ENCODE data around the gene EYS.
"Not testable (repeated sequence)": the region's sequence is repeated elsewhere in the genome, so short reads cannot be mapped to it uniquely, and the experiment has no call there.

The EYS gene

DNA sequence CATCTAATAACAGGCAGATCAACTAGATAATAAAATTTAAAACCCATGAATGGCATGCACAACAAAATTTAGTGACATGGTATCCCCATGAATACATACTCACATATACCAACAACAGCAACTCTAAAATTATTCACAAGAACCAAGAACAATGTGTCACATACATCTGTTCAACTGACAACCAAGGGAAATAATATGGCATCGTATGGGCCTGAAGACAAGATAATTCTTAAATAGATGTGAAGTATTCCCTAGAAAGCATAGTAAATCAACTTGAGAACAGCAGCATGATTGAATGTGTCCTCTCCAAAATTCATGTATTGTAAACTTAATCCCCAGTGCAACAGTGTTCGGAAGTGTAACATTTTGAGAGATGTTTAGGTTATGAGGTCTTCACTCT lies 635.5 kb downstream of the EYS start:
- DNase-seq, result no peak

DNA sequence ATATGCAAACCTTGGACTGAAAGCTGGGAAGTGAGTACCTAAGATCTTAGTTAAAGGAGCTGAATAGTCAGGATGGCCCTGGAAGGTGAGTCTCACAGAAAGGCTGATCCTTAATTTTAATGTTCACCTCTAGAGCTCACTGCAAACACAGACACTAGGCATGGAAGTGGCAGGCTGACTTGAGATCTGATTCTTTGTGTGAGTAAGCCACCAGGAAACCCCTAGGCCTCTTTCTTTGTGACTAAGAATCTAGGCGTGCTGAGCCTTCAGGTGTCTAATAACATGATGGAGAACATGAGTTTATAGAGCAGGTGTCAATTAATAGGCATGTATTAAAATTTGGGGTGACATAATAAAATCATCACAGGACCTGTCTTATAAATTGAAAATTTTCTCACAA lies 642.2 kb downstream of the EYS start:
- no peak for DNase-seq

DNA sequence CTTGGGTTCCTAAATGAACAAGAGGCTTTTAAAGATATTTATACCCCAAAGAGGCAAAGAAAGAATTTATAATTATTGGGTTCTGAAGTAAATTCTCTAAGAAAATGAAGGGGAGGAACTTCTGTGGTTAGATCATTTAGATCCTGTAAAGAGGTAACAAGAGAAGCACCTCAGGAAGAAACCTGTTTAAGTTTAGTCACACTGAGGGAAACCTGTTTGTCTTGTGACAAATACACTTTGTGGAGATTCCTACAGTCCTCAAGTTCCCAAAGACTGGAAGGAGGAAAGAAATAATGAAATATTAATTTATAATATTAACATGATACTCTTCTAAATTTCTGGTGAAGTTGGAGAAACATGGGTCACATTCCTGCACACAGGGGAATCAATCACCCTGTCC lies 647.5 kb downstream of the EYS start:
- no peak for DNase-seq

DNA sequence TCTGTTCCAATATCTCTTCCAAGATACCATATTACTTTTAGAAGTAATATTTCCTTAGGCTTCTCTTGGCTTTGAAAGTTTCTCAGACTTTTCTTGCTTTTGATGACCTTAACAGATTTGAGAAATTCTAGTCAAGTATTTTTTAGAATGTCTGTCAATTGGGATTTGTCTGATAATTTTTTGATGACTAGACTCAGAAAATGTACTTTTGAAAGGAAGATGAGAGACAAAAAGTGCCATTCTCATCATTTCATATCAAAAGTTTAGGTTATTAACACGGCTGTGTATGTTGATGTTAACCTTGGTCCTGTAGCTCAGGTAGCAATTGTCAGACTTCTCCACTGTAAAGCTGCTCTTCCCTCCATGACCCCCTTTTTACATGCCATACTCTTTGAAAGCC lies 651.5 kb downstream of the EYS start:
- DNase-seq, result no peak

DNA sequence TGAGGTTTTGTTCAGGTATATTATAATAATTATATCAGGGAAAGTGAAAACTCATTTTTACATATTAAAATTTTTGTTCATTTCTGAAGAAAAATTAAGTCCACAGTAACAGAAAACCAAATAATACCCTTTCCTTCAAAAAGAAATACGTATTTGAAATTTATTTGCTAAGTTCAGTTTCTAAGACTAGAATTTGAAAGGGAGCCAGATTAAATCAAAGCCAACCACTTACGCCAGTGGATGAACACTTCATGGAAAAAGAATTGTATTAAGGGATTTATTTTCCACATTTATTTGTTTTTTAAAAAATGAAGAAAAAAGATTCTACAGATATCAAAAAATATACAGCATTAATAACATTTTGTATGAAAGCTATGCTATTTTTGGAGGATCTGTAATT lies 654.4 kb downstream of the EYS start:
- no peak for DNase-seq

DNA sequence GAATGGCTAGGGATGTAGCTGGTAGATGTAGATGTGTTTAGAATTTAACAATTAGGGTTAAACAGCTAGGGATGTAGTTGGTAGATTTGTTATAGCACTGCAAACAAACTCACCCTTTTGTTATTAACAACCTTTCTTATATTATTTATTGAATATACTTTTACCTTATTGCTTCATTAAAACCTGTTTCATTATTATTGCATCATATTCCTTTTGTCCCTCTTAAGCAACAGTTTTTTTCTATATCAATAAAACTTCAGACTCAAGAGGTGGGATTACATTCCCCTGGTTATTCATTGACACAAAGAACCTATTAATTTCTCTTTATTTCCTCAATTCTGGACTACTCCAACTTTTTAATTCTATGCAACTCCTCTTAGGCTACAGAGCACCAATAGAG lies 661.2 kb downstream of the EYS start:
- no peak for DNase-seq

DNA sequence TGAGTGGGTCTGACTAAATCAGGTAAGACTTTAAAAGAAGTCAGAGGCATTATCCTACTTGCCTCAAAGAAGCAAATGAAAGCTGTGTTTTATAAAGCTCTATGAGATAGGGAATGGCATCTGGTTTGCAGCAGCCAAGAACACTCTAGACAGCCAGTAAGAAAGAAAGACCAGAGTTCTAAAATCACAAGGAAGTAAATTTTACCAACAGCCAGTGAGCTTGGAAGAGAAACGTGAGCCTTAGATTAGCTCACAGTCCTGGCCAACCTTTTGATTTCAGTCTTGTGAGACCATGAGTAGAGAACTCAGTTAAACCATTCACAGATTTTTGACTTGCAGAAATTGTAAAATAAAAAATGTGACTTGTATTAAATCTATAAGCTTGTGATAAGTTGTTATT lies 693.0 kb downstream of the EYS start:
- DNase-seq, result no peak

DNA sequence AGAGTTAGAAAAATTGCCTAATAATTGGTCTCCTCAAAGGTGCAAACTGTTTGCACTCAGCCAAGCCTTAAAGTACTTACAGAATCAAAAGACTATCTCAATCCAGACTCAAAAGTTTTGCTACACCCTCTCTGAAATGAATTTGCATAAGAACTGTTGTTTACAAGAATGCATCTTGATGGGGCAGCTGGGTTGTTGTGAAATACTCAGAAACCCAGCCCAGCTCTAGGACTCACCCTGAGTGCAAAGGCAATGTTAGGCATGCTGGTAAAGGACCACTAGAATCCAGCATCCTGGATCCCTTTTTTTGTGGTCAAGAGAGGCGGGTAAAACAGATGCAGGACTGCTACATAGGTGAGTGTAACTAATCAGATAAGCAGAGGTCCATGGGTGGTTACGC lies 700.2 kb downstream of the EYS start:
- DNase-seq, result no peak

DNA sequence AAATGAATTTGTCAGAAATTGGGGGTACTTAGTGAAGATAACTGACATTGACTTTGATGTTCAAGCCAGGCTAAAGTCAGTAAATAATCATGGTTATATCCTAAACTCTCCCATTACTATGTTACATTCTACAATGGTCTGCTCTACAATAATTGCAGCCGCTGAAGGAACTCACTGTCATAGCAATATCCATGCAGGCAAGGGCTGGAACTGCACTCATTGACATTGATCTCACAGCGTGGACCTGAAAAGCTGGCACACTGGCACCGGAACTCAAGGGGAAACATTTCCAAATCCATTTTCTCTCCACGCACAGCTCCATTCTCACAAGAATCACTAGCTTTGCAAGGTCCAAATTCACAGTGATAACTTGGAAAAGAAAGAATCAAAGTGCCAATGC lies 702.7 kb downstream of the EYS start:
- DNase-seq, result no peak

DNA sequence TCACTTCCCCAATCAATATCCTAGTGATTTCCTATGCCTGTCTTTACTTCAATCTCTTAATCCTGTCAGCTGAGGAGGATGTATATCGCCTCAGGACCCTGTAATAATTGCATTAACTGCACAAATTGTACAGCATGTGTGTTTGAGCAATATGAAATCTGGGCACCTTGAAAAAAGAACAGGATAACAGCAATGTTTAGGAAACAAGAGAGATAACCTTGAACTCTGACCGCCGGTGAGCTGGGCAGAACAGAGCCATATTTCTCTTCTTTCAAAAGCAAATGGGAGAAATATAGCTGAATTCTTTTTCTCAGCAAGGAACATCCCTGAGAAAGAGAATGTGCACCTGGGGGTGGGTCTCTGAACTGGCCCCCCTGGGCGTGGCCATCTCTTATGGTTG lies 704.1 kb downstream of the EYS start:
- not testable (repeated sequence) for DNase-seq

DNA sequence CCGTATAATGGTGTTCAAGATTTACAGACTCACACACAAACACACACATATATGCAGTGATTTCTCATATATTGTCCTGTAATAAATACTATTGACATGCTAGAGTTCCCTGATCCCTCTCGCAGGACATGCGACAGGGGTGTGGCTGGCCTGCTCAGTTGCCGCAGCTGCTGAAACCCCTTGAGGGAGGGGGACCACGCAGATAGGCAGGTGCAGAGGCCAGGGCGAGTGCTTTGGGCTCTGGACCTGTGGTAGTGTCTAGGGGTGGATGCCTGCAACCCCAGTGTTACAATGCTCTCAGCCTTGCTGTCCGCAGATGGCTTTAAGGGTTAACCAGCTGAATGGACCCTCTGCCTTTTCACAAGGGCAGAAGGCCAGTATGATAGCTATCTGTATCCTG lies 706.2 kb downstream of the EYS start:
- DNase-seq, result no peak

DNA sequence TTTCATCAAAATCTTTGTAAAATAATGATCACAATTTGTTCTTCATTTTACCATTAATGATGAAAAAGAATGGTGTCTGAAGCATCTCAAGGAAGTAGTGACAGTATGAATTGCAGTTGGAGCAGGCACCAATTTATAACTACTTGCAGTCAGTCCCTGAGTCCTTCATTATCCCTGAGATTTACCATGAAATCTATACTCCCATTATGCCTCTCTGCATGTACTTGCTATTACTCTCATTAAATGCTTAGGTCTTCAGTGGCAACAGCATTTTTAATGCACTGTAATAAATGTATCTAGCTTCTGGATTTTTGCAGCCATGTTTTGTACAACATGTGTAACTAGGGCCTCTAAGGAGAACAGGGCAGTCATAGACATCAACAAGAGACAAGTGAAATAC lies 708.8 kb downstream of the EYS start:
- no peak for DNase-seq

DNA sequence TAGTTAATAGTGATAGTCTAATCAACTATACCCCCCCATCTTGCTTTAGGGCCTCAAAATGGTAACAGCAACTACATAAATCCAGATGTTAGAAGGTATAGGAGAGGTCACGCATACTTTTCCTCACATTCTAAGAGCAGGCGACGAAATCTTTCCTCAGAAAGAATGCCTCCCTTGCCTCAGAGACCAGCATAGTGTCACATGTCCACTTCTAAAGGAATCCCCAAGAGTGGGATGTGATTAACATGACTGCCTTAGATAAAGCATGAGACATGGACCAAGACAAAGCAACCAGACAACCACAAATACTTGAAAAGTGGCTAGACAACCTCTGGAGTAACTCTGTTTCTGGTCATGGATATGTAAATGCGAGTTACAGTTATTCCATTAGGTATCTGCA lies 710.7 kb downstream of the EYS start:
- no peak for DNase-seq

DNA sequence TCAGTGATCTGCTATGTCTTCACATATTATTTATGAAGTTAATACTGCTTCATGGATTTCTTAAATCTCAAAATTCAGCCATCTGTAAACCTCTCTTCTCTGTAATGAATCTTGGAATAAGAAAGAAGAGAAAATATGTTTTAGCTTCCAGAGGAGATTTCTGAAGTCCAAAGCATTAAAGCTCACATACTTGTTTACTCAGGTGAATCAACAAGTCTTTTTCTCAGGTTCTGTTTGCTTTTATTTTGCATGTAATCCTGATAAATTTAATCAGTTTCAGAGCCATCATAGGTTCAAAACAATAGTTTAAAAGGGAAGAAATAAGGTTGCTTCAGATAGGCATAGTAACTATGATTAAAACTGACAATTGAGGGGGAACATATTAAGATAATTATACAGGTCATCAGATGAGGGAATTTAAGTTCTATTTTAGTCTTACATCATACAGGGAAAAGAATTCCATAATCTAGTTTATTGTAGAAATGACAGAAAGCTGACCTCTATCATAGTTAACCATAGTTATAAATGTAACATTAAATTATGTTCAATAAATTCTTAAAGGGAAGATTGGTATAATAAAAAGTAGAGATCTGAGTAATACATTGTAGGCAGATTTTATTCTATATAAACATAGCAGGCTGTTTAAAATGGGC lies 716.2 kb downstream of the EYS start:
- DNase-seq, result no peak

DNA sequence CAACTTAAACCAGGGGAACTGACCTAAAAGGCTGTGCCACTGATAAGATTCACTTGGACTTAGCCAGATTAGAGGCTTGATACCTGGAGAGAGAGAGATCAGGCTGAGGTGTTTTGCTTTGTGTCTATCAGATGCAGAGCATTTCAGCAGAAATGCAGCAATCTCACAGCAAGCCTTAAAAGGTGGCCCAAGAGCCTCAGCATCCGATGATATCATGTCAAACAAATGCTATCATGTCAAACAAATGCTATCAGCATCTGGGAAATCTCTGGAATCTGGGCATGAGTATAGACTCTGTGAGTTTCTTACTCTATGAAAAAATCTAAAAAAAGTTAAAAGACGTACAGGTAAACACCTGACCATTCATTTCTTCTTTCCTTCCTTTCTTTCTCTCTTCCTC lies 718.9 kb downstream of the EYS start:
- DNase-seq, result no peak

DNA sequence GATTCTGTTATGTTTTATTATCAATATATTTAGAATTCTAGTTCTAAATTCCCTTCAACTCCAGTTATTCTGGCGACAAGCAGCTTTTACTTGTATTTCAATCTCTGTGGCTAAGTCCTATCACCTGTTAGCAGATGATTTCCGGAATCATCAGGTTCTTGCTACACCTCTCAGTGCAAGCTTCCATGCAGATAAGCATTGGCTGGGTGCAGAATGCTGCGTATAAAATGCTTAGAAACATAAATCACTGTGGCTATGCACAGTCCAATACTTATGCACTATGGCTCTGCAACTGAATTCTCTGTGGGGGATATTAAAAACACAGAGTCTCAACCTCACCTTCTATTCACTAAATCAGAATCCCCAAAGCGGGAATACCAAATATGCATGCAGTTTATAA lies 720.0 kb downstream of the EYS start:
- no peak for DNase-seq

DNA sequence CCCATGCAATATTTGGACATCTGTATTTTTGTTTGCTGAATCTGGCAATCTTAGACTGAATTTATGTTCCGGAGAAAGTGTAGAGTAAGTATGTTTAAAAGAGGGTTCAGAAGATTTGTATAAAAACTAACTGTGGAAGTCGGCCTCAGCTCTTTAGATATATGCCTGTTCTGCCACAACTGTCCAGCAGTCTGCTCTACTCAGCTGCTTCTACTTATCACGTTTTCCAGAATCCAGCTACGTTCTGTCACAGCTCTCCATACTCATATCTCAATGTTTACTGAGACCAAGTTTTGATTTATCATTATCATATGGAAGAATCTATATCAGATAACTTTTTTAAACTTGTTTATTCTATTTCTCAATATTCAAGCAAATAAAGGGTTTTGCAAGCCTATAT lies 721.3 kb downstream of the EYS start:
- DNase-seq, result no peak

DNA sequence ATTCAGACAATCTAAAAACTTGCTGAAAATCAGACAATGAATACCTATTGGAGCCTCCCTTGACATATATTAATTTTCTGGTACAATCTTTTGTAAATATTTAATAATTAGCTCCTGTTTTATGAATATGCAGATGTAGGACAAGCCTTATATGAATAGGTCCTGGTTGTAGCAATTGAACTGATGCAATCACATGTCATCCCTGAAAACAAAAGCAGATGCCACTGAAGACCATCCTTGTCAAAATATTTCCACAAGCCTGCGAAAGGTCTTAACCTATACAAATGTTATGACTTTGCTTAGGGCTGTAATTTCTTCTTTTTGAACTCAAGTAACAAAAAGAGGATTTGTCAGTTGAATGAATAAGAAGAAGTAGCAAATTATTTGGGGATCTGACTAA lies 722.1 kb downstream of the EYS start:
- no peak for DNase-seq

DNA sequence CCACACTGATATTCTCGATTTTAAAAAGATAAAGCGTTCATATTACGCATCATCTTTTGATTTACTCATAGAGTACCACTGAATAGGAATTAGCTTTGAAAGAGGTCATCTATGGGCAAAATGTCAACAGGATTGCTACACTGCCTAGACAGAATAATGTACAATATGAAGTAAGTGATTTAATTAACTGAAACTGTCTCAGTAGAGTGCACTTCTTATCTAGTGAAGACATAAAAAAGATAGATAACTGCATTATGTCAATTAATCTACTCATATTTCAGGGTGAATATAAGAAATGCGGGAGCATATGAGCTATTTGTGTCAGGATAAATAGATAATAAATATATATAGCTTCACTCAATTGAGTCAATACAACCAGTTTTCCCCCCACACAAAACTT lies 723.9 kb downstream of the EYS start:
- DNase-seq, result no peak

DNA sequence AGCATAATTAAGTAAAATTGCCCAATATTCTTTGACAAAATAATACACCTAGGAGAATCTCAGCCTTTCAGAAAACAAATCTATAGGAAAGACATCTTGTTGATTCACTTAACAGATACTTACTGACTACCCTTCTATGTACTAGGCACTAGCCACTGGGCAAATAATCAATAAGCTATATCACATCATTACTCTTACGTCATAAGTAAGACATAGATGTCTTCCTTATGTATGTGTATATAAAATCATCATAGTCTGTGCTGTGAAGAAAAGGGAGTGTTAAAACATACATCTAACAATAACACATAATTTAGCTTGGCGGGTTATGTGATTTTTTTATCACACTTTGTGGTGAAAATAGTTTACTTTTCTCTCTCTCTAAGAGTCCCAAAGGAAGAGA lies 733.9 kb downstream of the EYS start:
- no peak for DNase-seq

DNA sequence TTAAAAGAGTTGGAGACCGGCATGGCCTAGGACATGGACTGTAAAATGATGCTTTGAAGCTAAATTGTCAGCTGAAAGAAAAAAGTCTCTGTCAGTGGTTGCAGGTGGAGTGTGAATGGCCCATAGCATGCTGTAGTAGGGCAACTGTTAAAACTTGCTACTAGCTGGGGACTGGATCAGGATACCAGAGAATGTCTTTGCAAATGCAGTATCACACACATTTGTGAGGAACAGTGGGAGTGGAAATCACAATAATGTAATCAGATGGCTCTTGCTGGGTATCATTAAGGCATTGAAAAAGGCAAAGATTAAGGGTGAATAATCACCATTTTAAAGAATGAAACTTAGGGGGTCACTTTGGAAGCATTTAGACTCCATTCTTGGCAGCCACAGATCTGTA lies 737.9 kb downstream of the EYS start:
- no peak for DNase-seq

DNA sequence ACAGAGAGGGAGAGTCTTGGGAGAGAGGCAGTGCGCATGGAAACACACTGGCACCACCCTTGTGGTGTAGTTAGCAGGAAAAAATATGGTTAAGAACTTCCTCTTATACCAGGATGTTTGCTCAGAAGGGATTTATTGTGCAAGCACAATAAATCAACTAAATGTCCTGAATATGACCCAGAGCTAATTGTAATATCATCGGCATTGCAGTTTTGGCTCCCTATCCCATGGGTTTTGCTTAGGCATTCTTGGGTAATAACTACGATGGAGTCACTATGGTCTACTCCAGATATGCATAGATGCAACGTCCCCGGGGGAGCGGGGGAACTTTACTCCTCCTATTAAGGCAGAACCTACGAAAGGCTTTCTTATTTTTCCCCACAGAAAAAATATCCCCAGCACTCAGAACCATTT lies 751.6 kb downstream of the EYS start:
- no peak for DNase-seq

DNA sequence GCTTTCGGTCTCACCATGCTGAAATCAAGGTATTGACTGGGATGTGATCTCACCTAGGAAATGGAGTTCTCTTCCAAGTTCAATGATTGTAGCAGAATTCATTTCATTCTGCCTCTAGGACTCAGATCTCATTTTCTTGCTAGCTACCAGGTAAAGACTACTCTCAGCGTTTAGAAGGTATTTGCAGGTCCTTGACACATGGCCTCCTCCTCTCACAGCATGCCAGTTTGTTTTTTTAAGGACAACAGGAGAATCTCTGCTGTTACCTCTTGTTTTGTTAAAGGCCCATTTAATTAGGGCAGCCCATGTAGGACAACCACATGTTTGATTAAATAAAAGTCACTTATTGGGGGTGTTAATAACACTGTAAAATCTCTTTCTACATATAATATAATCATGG lies 757.8 kb downstream of the EYS start:
- DNase-seq, result no peak

DNA sequence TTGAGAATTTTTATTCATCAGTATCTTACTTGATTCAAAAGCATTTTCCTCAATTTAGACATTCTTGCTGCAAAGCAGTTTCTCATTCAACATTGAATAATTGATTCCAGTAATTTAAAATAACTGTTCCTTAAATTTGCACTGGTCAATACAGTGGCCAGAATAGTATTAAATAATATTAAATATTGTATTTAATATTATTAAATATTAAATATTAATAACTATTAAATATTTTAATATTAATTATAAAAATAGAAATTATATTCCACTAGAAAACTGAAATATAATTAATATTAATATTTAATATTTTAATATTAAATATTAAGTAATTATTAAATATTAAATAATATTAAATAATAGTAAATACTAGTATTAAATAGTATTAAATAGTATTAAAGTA lies 758.8 kb downstream of the EYS start:
- no peak for DNase-seq

DNA sequence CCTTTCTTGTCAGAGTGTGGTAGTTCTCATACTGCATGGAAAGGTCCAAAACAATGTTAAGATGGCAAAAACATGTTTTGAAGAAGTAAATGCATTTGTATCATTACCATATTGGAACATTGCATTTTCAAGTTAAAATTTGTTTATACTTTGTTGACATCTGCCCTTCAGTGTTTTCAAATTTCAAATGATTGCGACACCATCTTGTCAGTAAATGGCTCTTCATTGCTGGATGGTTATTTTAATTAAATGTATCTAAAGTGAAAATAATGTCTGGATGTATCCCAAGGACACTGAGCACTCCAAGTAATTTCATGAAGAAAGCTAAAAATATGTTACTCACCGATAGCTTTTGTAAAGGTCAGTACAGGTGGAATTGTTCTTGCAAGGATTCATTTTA lies 761.6 kb downstream of the EYS start:
- DNase-seq, result no peak

DNA sequence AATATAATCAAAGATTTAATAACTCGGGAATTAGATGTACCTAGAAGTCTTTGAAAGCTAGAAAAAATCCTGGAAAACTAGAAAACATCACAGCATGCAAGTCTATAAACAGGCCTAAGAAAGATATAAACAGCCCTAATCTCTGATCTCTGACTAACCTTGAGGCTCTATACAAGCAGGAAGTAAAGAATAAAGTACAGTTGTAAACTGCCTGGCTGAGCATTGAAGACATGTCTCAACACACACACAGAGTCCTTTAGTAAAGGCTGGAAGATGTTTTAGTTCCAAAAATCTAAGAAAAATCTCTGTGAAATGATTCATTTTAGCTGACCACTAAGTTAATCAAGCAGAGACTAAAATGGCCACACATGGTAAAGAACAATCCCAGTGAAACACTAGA lies 774.5 kb downstream of the EYS start:
- no peak for DNase-seq
